ENCODE measurements around the gene COMMD1.

GRCh38 chr2:62016957-62017356 lies 111.5 kb downstream of the COMMD1 start:
- no peak for TF ChIP-seq SUZ12 (IDR thresholded peaks at IDR 0.05; ENCODE audit: extremely low read depth, insufficient read depth, insufficient read length)
- no peak for TF ChIP-seq ZNF274 (IDR thresholded peaks at IDR 0.05; ENCODE audit: low read depth, low read length)
- TF ChIP-seq YY1 (IDR thresholded peaks at IDR 0.05; ENCODE audit: insufficient read depth, insufficient read length) = no peak

All from NT2/D1 (cell line).